ENCODE results near the gene ADK. TPM values are rescaled to one million over a fixed set of nuclear protein-coding genes. Genes with fewer than 3 reads are reported as not detected.
A peak's percentile ranks its signal among the peaks of the same experiment; 100 is the strongest.

The ADK gene
- total RNA-seq, 1 donor from 2014 or later: 47.0 TPM

GRCh38 chr10:74586088-74586585 lies 435.1 kb downstream of the ADK start:
- no peak for TF ChIP-seq CTCF (IDR thresholded peaks at IDR 0.05)
- Mint-ChIP-seq H3K27ac (ENCODE audit: unreplicated experiment) (peak overlapping the region; percentile 78), H3K4me3 (ENCODE audit: unreplicated experiment) (peak overlapping the region; percentile 60), H3K9me3 (ENCODE audit: unreplicated experiment) (no peaks in the 10 kb centered on the region), H3K4me1 (ENCODE audit: unreplicated experiment) (peaks cover 35% of the 10 kb centered on the region), H3K27me3 (ENCODE audit: unreplicated experiment) (no peaks in the 10 kb centered on the region), H3K36me3 (ENCODE audit: unreplicated experiment) (peaks cover 4% of the 10 kb centered on the region)
- DNase-seq (ENCODE audit: extremely low spot score, unreplicated experiment): no peak

GRCh38 chr10:74587109-74587854 lies 436.3 kb downstream of the ADK start:
- no peaks in the 10 kb centered on the region for H3K36me3 Mint-ChIP-seq (ENCODE audit: unreplicated experiment)
- H3K4me3 Mint-ChIP-seq (ENCODE audit: unreplicated experiment): no peak overlapping the region
- peaks cover 35% of the 10 kb centered on the region for H3K4me1 Mint-ChIP-seq (ENCODE audit: unreplicated experiment)
- TF ChIP-seq CTCF (IDR thresholded peaks at IDR 0.05): no peak
- H3K9me3 Mint-ChIP-seq (ENCODE audit: unreplicated experiment): no peaks in the 10 kb centered on the region
- H3K27me3 Mint-ChIP-seq (ENCODE audit: unreplicated experiment): no peaks in the 10 kb centered on the region
- DNase-seq (ENCODE audit: extremely low spot score, unreplicated experiment): no peak
- H3K27ac Mint-ChIP-seq (ENCODE audit: unreplicated experiment): peak overlapping the region; percentile 31

GRCh38 chr10:74589226-74589673 lies 438.2 kb downstream of the ADK start:
- no peaks in the 10 kb centered on the region for H3K9me3 Mint-ChIP-seq (ENCODE audit: unreplicated experiment)
- H3K4me1 Mint-ChIP-seq (ENCODE audit: unreplicated experiment): peaks cover 37% of the 10 kb centered on the region
- peaks cover 5% of the 10 kb centered on the region for H3K36me3 Mint-ChIP-seq (ENCODE audit: unreplicated experiment)
- no peak for DNase-seq (ENCODE audit: extremely low spot score, unreplicated experiment)
- H3K27ac Mint-ChIP-seq (ENCODE audit: unreplicated experiment): peak overlapping the region; percentile 69
- TF ChIP-seq CTCF (IDR thresholded peaks at IDR 0.05): no peak
- no peaks in the 10 kb centered on the region for H3K27me3 Mint-ChIP-seq (ENCODE audit: unreplicated experiment)
- no peak overlapping the region for H3K4me3 Mint-ChIP-seq (ENCODE audit: unreplicated experiment)

GRCh38 chr10:74589851-74590250 lies 438.8 kb downstream of the ADK start:
- H3K27me3 Mint-ChIP-seq (ENCODE audit: unreplicated experiment): no peaks in the 10 kb centered on the region
- H3K9me3 Mint-ChIP-seq (ENCODE audit: unreplicated experiment): no peaks in the 10 kb centered on the region
- H3K27ac Mint-ChIP-seq (ENCODE audit: unreplicated experiment): no peak overlapping the region
- H3K36me3 Mint-ChIP-seq (ENCODE audit: unreplicated experiment): peaks cover 6% of the 10 kb centered on the region
- DNase-seq (ENCODE audit: extremely low spot score, unreplicated experiment): no peak
- TF ChIP-seq CTCF (IDR thresholded peaks at IDR 0.05): no peak
- H3K4me3 Mint-ChIP-seq (ENCODE audit: unreplicated experiment): no peak overlapping the region
- peaks cover 37% of the 10 kb centered on the region for H3K4me1 Mint-ChIP-seq (ENCODE audit: unreplicated experiment)

GRCh38 chr10:74593470-74593869 lies 442.4 kb downstream of the ADK start:
- Mint-ChIP-seq H3K27ac (ENCODE audit: unreplicated experiment) (no peak overlapping the region), H3K9me3 (ENCODE audit: unreplicated experiment) (no peaks in the 10 kb centered on the region), H3K36me3 (ENCODE audit: unreplicated experiment) (peaks cover 10% of the 10 kb centered on the region), H3K4me1 (ENCODE audit: unreplicated experiment) (peaks cover 16% of the 10 kb centered on the region), H3K27me3 (ENCODE audit: unreplicated experiment) (no peaks in the 10 kb centered on the region), H3K4me3 (ENCODE audit: unreplicated experiment) (no peak overlapping the region)
- TF ChIP-seq CTCF (IDR thresholded peaks at IDR 0.05): no peak
- DNase-seq (ENCODE audit: extremely low spot score, unreplicated experiment): no peak
